Mesodermal cell (in vitro differentiated cells): ENCODE results near the gene DIP2C.
"Not testable (repeated sequence)": the region's sequence is repeated elsewhere in the genome, so short reads cannot be mapped to it uniquely, and the experiment has no call there.

Experiments
- H3K27ac ChIP-seq: 2 replicates; pipeline ENCODE4 v1.7.0; 2013; ENCODE audit warnings: mild to moderate bottlenecking, low read depth, low read length, moderate library complexity; ENCODE audit not compliant: severe bottlenecking
- H3K36me3 ChIP-seq: 2 replicates; pipeline ENCODE4 v1.7.1; 2013; ENCODE audit warnings: mild to moderate bottlenecking, low read length, moderate library complexity; ENCODE audit not compliant: control insufficient read depth, insufficient read depth
- H3K4me1 ChIP-seq: one replicate; pipeline ENCODE4 v1.7.1; 2013; ENCODE audit warnings: mild to moderate bottlenecking, low read length; ENCODE audit not compliant: insufficient read depth, control insufficient read depth, poor library complexity, severe bottlenecking
- H3K4me3 ChIP-seq: 2 replicates; pipeline ENCODE4 v1.7.0; 2013; ENCODE audit warnings: low read length, control low read depth, mild to moderate bottlenecking; ENCODE audit not compliant: insufficient read depth, poor library complexity, severe bottlenecking; ENCODE audit errors: extremely low read depth
- H3K9me3 ChIP-seq: 2 replicates; pipeline ENCODE4 v1.7.1; 2013; ENCODE audit warnings: mild to moderate bottlenecking, low read length, moderate library complexity; ENCODE audit not compliant: control insufficient read depth
- WGBS, 2 experiments: methylation state at CpG; one replicate each; pipeline ENCODE4 v1.1.5; 2013; ENCODE audit warnings: missing lambda C conversion rate in 2 of 2; ENCODE audit not compliant: insufficient coverage in 2 of 2; 5-methylcytosine and 5-hydroxymethylcytosine counted together

DIP2C gene

GRCh38 chr10:617471-617870 lies 72.0 kb downstream of the DIP2C start:
- WGBS, 2 experiments: 83 to 85% methylated on average over 6 to 7 of the region's 10 CpGs

GRCh38 chr10:615583-616152 lies 73.8 kb downstream of the DIP2C start:
- Histone ChIP-seq H3K4me3 (no peak overlapping the region), H3K9me3 (no peaks in the 10 kb centered on the region), H3K36me3 (peaks cover 4% of the 10 kb centered on the region), H3K4me1 (peaks cover 26% of the 10 kb centered on the region), H3K27ac (peak overlapping the region; percentile 42)
- 88 to 90% methylated on average over 12 of the region's 13 CpGs for WGBS, 2 experiments

More at GRCh38 chr10:617471-617870, 72.0 kb downstream of the DIP2C start:
- Histone ChIP-seq H3K4me1 (peaks cover 23% of the 10 kb centered on the region), H3K4me3 (no peak overlapping the region), H3K27ac (no peak overlapping the region), H3K36me3 (peaks cover 7% of the 10 kb centered on the region), H3K9me3 (no peaks in the 10 kb centered on the region)

- Histone ChIP-seq H3K27ac (no peak overlapping the region), H3K9me3 (no peaks in the 10 kb centered on the region), H3K4me1 (peaks cover 23% of the 10 kb centered on the region), H3K4me3 (no peak overlapping the region), H3K36me3 (peaks cover 4% of the 10 kb centered on the region)
- WGBS, 2 experiments: 94 to 97% methylated on average over 19 to 22 of the region's 23 CpGs
Observed at GRCh38 chr10:614790-615582, 74.5 kb downstream of the DIP2C start.

GRCh38 chr10:614139-614711 lies 75.2 kb downstream of the DIP2C start:
- Histone ChIP-seq H3K36me3 (peaks cover 4% of the 10 kb centered on the region), H3K27ac (no peak overlapping the region), H3K4me1 (peaks cover 23% of the 10 kb centered on the region), H3K4me3 (no peak overlapping the region), H3K9me3 (no peaks in the 10 kb centered on the region)
- 92 to 95% methylated on average over 11 to 13 of the region's 15 CpGs for WGBS, 2 experiments

GRCh38 chr10:613271-614138 lies 76.0 kb downstream of the DIP2C start:
- Histone ChIP-seq H3K9me3 (no peaks in the 10 kb centered on the region), H3K4me1 (peaks cover 23% of the 10 kb centered on the region), H3K4me3 (no peak overlapping the region), H3K27ac (no peak overlapping the region), H3K36me3 (peaks cover 4% of the 10 kb centered on the region)
- 90 to 96% methylated on average over 16 to 17 of the region's 19 CpGs for WGBS, 2 experiments

- Histone ChIP-seq H3K9me3 (no peaks in the 10 kb centered on the region), H3K4me1 (peaks cover 23% of the 10 kb centered on the region), H3K36me3 (peaks cover 4% of the 10 kb centered on the region), H3K4me3 (no peak overlapping the region), H3K27ac (no peak overlapping the region)
- 85 to 92% methylated on average over 10 of the region's 10 CpGs for WGBS, 2 experiments
Observed at GRCh38 chr10:612696-613095, 76.8 kb downstream of the DIP2C start.

GRCh38 chr10:610642-611305 lies 78.7 kb downstream of the DIP2C start:
- H3K4me3 ChIP-seq, H3K9me3 ChIP-seq, H3K27ac ChIP-seq, H3K36me3 ChIP-seq: not testable (repeated sequence)
- peaks cover 12% of the 10 kb centered on the region for H3K4me1 ChIP-seq
- WGBS, 2 experiments: 82 to 84% methylated on average over 6 to 7 of the region's 7 CpGs

- 63 to 76% methylated on average over 10 of the region's 11 CpGs for WGBS, 2 experiments
- Histone ChIP-seq H3K4me1 (peaks cover 8% of the 10 kb centered on the region), H3K4me3 (no peak overlapping the region), H3K9me3 (no peaks in the 10 kb centered on the region), H3K36me3 (peaks cover 4% of the 10 kb centered on the region), H3K27ac (peak overlapping the region; percentile 63)
Observed at GRCh38 chr10:609868-610545, 79.5 kb downstream of the DIP2C start.

- Histone ChIP-seq H3K9me3 (no peaks in the 10 kb centered on the region), H3K27ac (no peak overlapping the region), H3K36me3 (no peaks in the 10 kb centered on the region), H3K4me1 (peaks cover 5% of the 10 kb centered on the region), H3K4me3 (no peak overlapping the region)
Observed at GRCh38 chr10:609262-609658, 80.2 kb downstream of the DIP2C start.
